ENCODE results near the gene HIGD2A.

Gene HIGD2A

GRCh38 chr5:176418251-176418650, 29.7 kb downstream of the HIGD2A start:
- DNase-seq, result no peak

GRCh38 chr5:176420086-176420485, 31.5 kb downstream of the HIGD2A start:
- no peak for DNase-seq

GRCh38 chr5:176420972-176421544, 32.5 kb downstream of the HIGD2A start:
- no peak for DNase-seq

- DNase-seq, result no peak
Observed at GRCh38 chr5:176424181-176424580, 35.6 kb downstream of the HIGD2A start.

GRCh38 chr5:176425138-176425537, 36.6 kb downstream of the HIGD2A start:
- DNase-seq, result no peak

GRCh38 chr5:176425791-176426190, 37.2 kb downstream of the HIGD2A start:
- DNase-seq, result no peak

GRCh38 chr5:176426876-176427275, 38.3 kb downstream of the HIGD2A start:
- no peak for DNase-seq

- DNase-seq, result no peak
Observed at GRCh38 chr5:176427971-176428370, 39.4 kb downstream of the HIGD2A start.

GRCh38 chr5:176429972-176430371, 41.4 kb downstream of the HIGD2A start:
- no peak for DNase-seq

GRCh38 chr5:176432707-176433106, 44.2 kb downstream of the HIGD2A start:
- no peak for DNase-seq

GRCh38 chr5:176436656-176437055, 48.1 kb downstream of the HIGD2A start:
- no peak for DNase-seq

GRCh38 chr5:176438959-176439757, 50.6 kb downstream of the HIGD2A start:
- DNase-seq, result no peak

All from NCI-H524 treated with DMSO at 0.1 percent for 48 hours (cell line).